GM19351 (cell line): ENCODE data around the gene CXCR6.
"Not testable (repeated sequence)": the region's sequence is repeated elsewhere in the genome, so short reads cannot be mapped to it uniquely, and the experiment has no call there.

ENCODE experiments used
- ATAC-seq: cut with Tn5 transposase; IDR thresholded peaks from one replicate; pipeline ENCODE4 v1.9.1; 2021; ENCODE audit warnings: mild to moderate bottlenecking, moderate library complexity; ENCODE audit not compliant: unreplicated experiment

Gene CXCR6

DNA sequence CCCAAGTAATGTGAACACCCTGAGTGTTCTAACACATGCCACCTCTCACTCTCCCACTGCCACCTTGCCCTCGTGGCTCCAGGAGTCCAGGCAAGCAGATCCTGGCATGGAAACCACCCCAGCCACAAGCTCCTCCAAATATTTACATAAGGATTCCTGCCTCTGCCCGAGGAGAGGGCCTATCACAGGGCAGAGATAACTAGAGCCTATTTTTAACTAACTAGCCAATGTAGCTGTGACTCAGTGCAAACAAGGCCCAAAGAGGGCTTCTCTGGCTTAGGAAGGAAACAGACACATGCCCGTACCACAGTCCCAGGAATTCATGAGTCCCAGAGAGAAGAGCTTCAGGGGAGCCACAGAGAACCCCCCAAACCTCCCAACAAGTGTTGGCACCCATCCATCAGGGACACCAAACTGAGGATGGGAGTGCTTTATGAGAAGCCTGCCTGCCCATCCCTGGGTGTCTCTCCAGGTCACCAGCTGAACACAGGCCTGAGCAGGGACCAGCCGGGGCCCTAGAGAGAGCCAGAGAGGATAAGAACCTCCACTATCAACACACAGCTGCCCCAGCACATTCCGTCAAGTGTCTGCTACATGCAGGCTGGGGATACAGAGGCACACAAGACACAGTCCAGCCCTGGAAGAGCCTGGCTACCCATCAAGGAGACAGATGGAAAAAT, 43.2 kb downstream of the CXCR6 start:
- no peak for ATAC-seq

DNA sequence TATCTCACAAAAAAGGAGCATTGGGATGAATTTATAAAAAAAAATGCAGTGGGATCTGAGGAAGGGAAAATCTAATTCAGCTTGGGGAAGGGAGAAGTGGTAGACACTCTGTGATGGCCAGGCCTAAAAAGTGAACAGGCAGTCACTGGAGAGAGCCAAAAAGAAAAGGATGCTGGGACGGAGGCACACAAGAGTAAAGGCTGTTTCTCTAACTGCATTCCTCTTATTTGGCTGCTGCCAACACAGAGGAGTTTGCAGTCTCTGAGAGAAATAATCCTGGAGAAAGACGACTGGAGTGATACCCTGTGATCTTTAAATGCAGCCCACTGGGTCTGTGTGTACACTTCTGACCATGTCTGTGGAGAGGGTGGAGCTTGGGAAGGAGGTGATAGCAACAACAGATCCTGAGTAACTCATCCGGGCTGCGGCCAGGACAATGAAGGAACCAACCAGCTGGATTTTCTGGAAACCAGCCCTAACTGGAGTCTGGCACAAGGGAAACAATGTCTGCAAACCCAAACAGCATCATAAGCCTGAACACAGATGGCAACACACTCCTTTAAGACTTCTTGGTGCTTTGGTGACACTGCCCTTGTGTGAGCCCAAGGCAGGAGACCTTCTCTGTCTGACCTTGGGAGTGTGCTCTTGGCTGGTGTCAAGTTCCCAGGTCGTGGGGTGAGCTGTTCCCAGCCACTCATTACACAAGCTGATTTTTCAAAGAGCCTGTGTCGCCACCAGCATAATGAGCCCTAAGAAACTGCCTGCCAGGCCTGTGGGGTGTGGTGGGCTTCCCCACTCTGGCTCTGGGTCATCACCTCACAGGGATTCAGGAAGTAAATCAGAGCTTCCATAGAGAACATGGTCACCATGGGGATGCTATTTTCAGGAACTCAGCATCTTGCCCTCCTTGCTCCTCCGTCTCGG, 44.4 kb downstream of the CXCR6 start:
- ATAC-seq = no peak

DNA sequence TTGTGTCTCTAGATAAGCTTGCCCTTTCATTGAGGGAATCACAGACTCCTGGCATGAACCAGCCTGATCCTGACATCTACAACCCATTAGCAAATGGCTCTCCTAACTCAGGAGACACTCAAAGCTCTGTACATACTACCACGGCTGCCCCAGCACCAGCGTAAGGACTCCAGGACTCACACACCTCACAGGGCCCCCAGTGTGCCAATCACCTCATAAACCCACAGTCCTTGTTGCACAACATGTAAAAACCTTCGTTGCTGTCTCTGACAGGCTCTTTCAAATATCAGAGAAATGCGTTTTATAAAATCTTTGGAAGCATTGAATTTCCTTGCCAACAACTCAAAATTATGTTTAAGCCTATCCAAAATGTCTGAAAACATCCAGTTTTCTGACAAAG, 45.1 kb downstream of the CXCR6 start:
- ATAC-seq = no peak

DNA sequence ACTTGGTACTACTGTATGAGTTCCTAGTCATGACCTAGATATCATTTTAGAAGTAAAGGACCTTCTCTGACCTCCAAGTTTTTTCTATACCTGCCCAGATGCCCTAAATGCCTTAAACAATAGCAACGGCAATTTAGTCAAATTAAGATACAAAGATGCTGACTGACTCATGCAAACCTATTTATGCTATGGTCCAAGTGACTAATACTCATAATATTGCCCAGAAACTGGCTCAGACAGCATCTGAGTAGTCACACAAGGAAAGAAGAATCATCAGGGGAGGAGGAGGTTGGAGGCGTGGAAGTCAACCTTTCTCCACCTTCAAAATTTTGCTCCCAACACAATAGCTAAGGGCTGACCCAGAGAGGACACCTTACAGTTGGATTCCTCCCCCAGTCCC, 45.5 kb downstream of the CXCR6 start:
- no peak for ATAC-seq

DNA sequence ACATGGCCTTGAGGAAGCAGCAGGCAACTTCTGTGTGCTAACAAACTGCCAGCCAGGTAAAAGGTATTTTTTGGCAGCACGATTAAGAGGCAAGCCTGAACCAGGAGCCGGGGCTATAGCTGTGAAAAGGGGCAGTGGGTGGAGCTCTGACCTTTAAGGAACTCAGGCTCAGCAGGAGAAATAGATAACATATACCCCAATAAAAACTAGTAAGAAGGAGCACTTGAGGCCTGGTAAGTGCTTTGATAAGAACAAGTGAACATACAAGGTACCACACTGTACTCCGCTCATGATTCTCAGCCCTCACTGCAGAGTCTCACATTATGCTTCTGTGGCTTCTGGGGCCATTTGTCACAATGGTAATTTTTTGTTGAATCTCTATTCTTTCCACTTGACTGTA, 46.9 kb downstream of the CXCR6 start:
- no peak for ATAC-seq

DNA sequence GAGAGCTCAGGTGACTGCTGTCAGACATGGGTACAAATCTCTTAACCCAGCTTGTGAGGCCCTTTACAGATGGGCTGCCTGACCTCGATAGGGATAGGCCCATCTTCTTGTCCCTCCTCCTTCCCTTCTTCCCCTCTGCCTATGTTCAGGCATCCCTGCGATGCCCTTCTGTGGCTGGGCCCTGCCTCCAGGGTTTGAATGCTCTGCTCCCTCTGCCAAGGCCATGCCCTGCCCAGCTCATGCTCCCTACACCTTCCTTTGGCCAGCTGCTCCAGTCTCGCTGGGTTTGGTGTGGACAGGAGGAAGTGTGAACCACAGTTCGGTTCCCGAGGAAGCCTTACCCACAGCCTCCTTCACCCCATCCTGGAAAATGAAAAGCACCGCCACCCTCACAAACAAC, 48.1 kb downstream of the CXCR6 start:
- ATAC-seq = no peak

DNA sequence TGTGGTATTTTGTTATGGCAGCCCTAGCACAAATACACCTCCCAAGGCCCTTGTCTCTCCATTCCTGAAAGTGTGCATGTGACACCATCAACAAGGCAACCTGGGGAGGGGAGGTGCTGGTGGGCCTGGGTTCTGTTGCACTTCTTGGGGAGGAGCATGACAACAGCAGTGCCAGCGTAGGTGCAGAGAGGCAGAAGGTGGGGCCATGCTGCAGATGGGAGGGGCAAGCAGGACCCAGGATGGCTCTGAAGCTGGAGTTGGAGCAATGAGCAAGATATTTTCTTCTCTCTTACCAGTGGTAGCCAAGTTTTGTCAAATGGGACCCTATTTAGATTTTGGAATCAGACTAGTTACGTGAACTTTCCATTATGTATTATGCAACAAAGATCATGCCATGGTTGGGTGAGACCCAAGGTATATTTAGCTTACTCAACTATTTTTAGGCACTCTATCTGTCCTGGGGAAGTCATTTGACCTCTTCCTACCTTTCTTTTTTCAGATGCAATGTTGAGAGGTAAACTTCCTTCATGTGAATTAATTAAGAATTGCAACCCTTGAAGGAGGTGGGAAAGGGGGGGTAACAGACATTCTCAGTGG, 49.0 kb downstream of the CXCR6 start:
- ATAC-seq = no peak

DNA sequence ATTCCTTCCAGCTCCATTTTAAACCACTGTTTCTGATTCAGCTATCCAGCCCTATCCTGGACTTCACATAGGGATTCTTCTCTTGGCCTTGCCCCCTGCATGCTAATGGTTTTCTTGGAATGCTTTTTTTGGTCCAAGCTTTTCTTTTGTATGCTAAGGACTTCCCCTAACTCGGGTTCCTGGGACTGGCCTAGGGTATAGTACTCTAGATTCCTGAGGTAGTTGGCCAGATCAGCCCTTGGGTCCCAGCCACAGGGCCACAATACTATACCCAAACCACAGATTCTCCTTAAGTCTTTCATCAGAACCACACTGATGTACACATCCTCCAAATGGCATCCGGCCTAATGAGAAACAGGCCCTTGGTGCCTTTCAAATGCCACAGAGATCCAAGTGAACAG, 49.6 kb downstream of the CXCR6 start:
- no peak for ATAC-seq

DNA sequence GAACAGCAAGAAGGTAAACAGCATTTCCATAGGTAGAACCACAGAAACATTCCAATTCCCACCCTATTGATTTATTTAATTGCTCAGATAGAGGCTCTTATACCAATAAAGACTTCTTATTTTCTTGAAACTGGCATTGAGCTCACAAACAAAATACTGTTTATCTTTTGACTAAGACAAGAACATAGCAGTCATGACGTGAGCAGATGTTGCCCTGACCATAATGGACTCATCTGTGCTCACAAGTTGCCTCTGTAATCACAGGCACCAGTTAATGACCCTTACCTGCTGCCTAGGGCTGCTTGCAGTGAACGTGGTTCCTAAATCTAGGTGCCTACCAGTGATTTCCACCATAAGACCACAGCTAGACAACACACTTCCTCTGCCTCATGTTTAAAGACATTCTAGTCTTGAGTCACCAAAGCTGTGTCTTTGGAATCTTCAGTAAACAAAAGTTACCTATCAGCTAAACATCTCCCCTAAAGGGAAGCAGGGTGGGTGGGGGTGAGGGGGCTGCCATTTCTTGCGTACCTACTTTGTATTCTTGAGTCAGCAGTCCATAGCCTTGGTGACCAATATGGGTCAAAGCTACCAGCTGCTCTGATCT, 50.3 kb downstream of the CXCR6 start:
- ATAC-seq = no peak

DNA sequence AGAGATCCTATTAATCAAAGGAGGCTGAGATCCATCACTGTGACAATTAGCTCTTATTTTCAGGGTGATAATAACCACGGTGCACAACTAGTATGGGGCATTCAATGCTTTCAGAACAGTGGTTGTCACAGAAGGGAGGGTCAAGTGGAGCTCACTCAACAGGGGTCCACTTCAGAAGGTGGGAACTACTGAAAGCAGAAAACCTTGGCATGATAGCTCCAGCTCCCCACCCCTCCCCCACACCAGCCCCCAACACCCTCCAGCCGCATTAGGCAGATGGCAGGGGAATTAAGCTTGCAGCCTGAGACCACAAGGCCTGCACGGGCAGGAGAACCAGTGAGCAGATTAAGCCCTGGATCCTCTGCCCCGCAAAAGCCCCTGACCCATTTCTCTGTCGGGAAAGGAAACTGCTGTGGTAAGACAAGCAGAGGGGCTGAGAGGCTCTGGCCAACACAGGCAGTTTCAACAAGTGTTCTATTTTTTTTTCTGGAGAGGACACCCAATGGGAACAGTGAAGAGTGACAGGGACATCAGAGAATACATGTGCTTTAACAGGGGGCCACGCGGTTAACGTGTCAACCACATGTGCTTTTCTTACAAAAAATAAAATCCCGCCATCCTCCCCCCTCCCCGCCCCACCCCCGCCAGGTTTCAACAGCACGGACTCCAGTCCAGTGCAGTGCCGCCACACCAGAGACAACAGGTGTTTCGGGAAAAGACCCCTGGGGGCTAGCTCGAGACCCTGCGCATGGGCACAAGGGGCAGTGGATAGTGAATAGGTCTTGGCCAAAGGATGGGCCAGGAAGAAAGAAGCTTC, 51.4 kb downstream of the CXCR6 start:
- peak; percentile 24 for ATAC-seq

DNA sequence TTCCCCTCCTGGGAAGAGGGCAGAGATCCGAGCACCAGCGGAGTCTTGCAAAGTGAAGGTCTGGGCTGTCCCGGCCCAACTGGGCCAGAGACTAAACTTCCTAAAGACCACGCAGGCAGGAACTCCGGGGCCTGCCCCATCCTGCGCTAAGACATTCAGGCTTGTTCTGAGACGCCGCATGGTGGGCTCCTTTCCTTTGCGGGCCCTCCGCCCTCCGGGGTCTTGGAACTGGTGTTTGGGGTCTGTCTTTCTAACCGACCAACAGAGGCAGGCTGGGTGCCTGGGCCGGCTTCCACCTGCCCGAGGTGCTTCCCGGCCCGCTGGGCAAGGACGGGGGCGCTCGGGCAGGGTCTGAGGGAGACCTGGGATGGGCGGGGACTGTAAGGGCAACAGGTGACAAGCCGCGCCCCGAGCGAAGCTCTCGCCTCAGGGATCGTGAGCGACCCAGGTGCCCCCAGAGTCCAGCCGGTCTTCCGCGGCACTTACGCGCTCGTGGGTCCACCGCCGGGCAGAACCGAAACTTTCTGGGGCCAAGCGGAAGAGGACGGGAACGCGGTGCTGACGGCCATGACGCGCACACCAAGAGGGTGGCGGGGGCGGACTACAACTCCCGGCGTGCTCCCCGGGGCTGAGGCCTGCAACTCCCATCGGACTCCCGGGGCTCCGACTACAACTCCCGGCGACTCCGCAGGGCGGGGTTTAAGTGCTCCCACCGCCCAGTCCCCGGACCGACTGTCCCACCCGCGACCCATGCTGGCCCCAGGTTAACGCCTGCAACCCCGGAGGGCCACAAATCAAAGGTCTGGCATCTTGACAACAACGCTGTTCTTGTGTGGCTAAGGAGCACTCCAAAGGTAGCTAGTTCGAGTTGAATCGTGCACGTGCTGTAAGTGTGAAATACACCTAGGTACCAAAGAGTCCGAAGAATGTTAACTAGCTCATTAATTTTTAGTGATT, 52.2 kb downstream of the CXCR6 start, which contains the start of gene FYCO1:
Gene FYCO1, minus strand, starts transcription at position 589 of the 957 bp plus-strand sequence. CDS start 10,914 bp downstream, outside the sequence.
- peak; percentile 85 for ATAC-seq

DNA sequence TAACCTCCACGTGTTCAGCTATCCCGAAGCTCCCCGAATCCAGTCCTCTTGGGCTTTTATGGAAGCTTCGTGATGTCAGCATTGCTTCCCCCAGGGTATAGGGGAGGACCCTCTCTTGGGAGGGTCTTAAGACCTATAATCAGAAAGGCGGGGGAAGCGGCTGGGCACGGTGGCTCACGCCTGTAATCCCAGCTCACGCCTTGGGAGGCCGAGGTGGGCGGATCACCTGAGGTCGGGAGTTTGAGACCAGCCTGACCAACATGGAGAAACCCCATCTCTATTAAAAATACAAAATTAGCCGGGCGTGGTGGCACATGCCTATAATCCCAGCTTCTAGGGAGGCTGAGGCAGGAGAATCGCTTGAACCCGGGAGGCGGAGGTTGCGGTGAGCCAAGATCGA, 54.2 kb downstream of the CXCR6 start:
- ATAC-seq = not testable (repeated sequence)

DNA sequence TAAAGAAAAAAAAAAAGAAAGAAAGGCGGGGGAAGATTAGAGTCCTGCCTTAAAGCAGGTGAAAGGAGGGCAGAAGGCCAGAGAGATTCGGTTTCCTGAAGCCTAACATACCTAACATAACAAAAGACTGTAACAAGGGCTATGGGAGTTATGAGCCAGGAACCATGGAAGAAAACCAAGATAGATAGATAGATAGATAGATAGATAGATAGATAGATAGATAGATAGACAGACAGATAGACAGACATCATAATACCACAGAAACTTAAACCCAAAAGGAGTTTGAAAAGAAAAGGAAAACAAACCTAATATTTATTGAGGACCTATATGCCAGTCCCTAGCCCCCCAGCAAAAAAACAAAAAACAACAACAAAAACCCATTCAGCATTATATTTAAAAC, 54.7 kb downstream of the CXCR6 start:
- ATAC-seq = no peak
